GM19240 (cell line): ENCODE measurements around the gene TAOK2.
A peak's percentile ranks its signal among the peaks of the same experiment; 100 is the strongest.
"Not testable (repeated sequence)": the region's sequence is repeated elsewhere in the genome, so short reads cannot be mapped to it uniquely, and the experiment has no call there.

Source experiments
- DNase-seq: peaks from one replicate; pipeline ENCODE4 v3.0.0; 2011; ENCODE audit warnings: low spot score; ENCODE audit not compliant: insufficient read length

TAOK2 gene

GRCh38 chr16:30003670-30004423 is 30.2 kb downstream of the TAOK2 start:
- no peak for DNase-seq

- no peak for DNase-seq
Observed at GRCh38 chr16:30004424-30004776, 30.7 kb downstream of the TAOK2 start.

GRCh38 chr16:30004811-30005242 is 31.2 kb downstream of the TAOK2 start:
- no peak for DNase-seq

- peak; percentile 71 for DNase-seq
Observed at GRCh38 chr16:30005341-30006094, 31.9 kb downstream of the TAOK2 start.

- DNase-seq: no peak
Observed at GRCh38 chr16:30006095-30006473, 32.4 kb downstream of the TAOK2 start.

- no peak for DNase-seq
Observed at GRCh38 chr16:30006659-30007377, 33.1 kb downstream of the TAOK2 start.

GRCh38 chr16:30007378-30007895 is 33.8 kb downstream of the TAOK2 start:
- no peak for DNase-seq

GRCh38 chr16:30009085-30009862 is 35.6 kb downstream of the TAOK2 start:
- no peak for DNase-seq

- no peak for DNase-seq
Observed at GRCh38 chr16:30009990-30010843, 36.5 kb downstream of the TAOK2 start.

GRCh38 chr16:30010844-30011713 is 37.4 kb downstream of the TAOK2 start, which contains the start of gene DOC2A:
Gene DOC2A (minus strand): TSS chr16:30011027. CDS start chr16:30010222, 805 bp downstream.
- DNase-seq: no peak

GRCh38 chr16:30011714-30012504 is 38.2 kb downstream of the TAOK2 start:
- DNase-seq: no peak

GRCh38 chr16:30012598-30012997 is 38.9 kb downstream of the TAOK2 start:
- not testable (repeated sequence) for DNase-seq

GRCh38 chr16:30015450-30015849 is 41.8 kb downstream of the TAOK2 start:
- DNase-seq: not testable (repeated sequence)

- DNase-seq: no peak
Observed at GRCh38 chr16:30016555-30017276, 43.0 kb downstream of the TAOK2 start.

GRCh38 chr16:30017277-30017656 is 43.6 kb downstream of the TAOK2 start:
- no peak for DNase-seq

- DNase-seq: not testable (repeated sequence)
Observed at GRCh38 chr16:30017937-30018336, 44.3 kb downstream of the TAOK2 start.

GRCh38 chr16:30018731-30019158 is 45.1 kb downstream of the TAOK2 start:
- no peak for DNase-seq

GRCh38 chr16:30022887-30023286 is 49.2 kb downstream of the TAOK2 start, which contains the start of gene C16orf92:
Gene C16orf92 (plus strand): TSS chr16:30023198. CDS start chr16:30023341, 143 bp downstream.
- no peak for DNase-seq
